Cerebellar nuclear complex (tissue), 1 donor: ENCODE data around the gene BTF3L4.
"Not testable (repeated sequence)": the region's sequence is repeated elsewhere in the genome, so short reads cannot be mapped to it uniquely, and the experiment has no call there.

Experiments used
- DNase-seq, 2 experiments: peaks; one replicate each; lab custom pipeline; 2025; lab: John Stamatoyannopoulos, UW

Gene BTF3L4

GRCh38 chr1:52055066-52055865 is 829 bp upstream of the BTF3L4 start, which contains the start of gene TXNDC12:
Gene TXNDC12, minus strand, starts transcription at chr1:52055191. Its CDS starts 95 bp downstream, at chr1:52055096.
- peak; percentile 54 to 80 for DNase-seq

GRCh38 chr1:52055866-52056162 is 281 bp upstream of the BTF3L4 start:
- no peak for DNase-seq

- DNase-seq, result no peak
These were observed 789 bp downstream of the BTF3L4 start for GRCh38 chr1:52056937-52057231.

- no peak for DNase-seq
These were observed 1.2 kb downstream of the BTF3L4 start for GRCh38 chr1:52057255-52057654.

GRCh38 chr1:52057876-52058415 is 1.9 kb downstream of the BTF3L4 start:
- DNase-seq, result no peak

GRCh38 chr1:52059321-52059720 is 3.2 kb downstream of the BTF3L4 start:
- DNase-seq, result no peak

- DNase-seq, result no peak
These were observed 3.8 kb downstream of the BTF3L4 start for GRCh38 chr1:52059888-52060287.

- no peak for DNase-seq
These were observed 4.7 kb downstream of the BTF3L4 start for GRCh38 chr1:52060822-52061221.

GRCh38 chr1:52063192-52063591 is 7.1 kb downstream of the BTF3L4 start:
- DNase-seq, result no peak

GRCh38 chr1:52070704-52071103 is 14.6 kb downstream of the BTF3L4 start:
- no peak for DNase-seq

- no peak for DNase-seq
These were observed 16.2 kb downstream of the BTF3L4 start for GRCh38 chr1:52072291-52072690.

- DNase-seq, result not testable (repeated sequence)
These were observed 21.2 kb downstream of the BTF3L4 start for GRCh38 chr1:52077277-52077676.

- no peak for DNase-seq
These were observed 23.9 kb downstream of the BTF3L4 start for GRCh38 chr1:52080014-52080415.

- DNase-seq, result not testable (repeated sequence)
These were observed 31.8 kb downstream of the BTF3L4 start for GRCh38 chr1:52087892-52088291.

- DNase-seq, result not testable (repeated sequence)
These were observed 38.2 kb downstream of the BTF3L4 start for GRCh38 chr1:52094300-52094699.

GRCh38 chr1:52096216-52096615 is 40.1 kb downstream of the BTF3L4 start:
- no peak for DNase-seq

GRCh38 chr1:52098139-52098871 is 42.2 kb downstream of the BTF3L4 start:
- DNase-seq, result no peak

GRCh38 chr1:52102336-52103013 is 46.4 kb downstream of the BTF3L4 start:
- no peak for DNase-seq

- DNase-seq, result no peak
These were observed 55.4 kb downstream of the BTF3L4 start for GRCh38 chr1:52111492-52111891.

- no peak for DNase-seq
These were observed 56.4 kb downstream of the BTF3L4 start for GRCh38 chr1:52112489-52112888.

- no peak for DNase-seq
These were observed 63.4 kb downstream of the BTF3L4 start for GRCh38 chr1:52119301-52120079.

- no peak for DNase-seq
These were observed 66.3 kb downstream of the BTF3L4 start for GRCh38 chr1:52122384-52122783.
